Measurements from ENCODE around the gene SERPINA9. TPM values are rescaled to one million over a fixed set of nuclear protein-coding genes. Genes with fewer than 3 reads are reported as not detected.

Gene SERPINA9
- total RNA-seq, 1 experiment from 2014 or later: not detected

- POLR2A ChIA-PET: no interaction called here
- Histone ChIP-seq H3K36me3 (ENCODE audit: control insufficient read depth in 1 of 2, insufficient read depth in 2 of 2, low read length in 2 of 2) (no peaks in the 10 kb centered on the region), H4K20me1 (ENCODE audit: insufficient read depth) (no peaks in the 10 kb centered on the region), H3K4me2 (ENCODE audit: low read length) (no peak overlapping the region), H3K27ac (ENCODE audit: low read depth, low read length) (no peak overlapping the region), H3K9me2 (ENCODE audit: insufficient read depth) (no peaks in the 10 kb centered on the region), H2AFZ (ENCODE audit: low read depth, low read length, poor library complexity, severe bottlenecking) (no peak overlapping the region), H3K4me1 (ENCODE audit: control insufficient read depth in 1 of 2, insufficient read depth in 2 of 2, low read length in 2 of 2) (no peaks in the 10 kb centered on the region), H3K79me2 (ENCODE audit: insufficient read depth, low read length) (no peaks in the 10 kb centered on the region), H3K27me3 (ENCODE audit: insufficient read depth, low read length) (no peaks in the 10 kb centered on the region), H3K9me3 (ENCODE audit: control insufficient read depth in 1 of 2, insufficient read depth in 1 of 2, low read depth in 1 of 2, low read length in 2 of 2) (no peaks in the 10 kb centered on the region), H3K4me3 (replicated peaks in 1 of 2; ENCODE audit: low read depth in 1 of 2, low read length in 2 of 2) (no peak overlapping the region), H3K9ac (ENCODE audit: low read length) (no peak overlapping the region)
- CTCF ChIA-PET: no interaction called here
- DNase-seq (ENCODE audit: low read depth, low spot score) (no peak), ATAC-seq (no peak)
- BruUV-seq (replicated peaks): no TSS peak
- RAD21 ChIA-PET (ENCODE audit: low non-redundant PET in 1 of 2, low total read pairs in 2 of 2, uncharacterized antibody in 2 of 2, unreplicated experiment in 2 of 2): no interaction called here
- intact Hi-C loops (cut with micrococcal nuclease): no loop called here
- TF ChIP-seq, protein P1, sequence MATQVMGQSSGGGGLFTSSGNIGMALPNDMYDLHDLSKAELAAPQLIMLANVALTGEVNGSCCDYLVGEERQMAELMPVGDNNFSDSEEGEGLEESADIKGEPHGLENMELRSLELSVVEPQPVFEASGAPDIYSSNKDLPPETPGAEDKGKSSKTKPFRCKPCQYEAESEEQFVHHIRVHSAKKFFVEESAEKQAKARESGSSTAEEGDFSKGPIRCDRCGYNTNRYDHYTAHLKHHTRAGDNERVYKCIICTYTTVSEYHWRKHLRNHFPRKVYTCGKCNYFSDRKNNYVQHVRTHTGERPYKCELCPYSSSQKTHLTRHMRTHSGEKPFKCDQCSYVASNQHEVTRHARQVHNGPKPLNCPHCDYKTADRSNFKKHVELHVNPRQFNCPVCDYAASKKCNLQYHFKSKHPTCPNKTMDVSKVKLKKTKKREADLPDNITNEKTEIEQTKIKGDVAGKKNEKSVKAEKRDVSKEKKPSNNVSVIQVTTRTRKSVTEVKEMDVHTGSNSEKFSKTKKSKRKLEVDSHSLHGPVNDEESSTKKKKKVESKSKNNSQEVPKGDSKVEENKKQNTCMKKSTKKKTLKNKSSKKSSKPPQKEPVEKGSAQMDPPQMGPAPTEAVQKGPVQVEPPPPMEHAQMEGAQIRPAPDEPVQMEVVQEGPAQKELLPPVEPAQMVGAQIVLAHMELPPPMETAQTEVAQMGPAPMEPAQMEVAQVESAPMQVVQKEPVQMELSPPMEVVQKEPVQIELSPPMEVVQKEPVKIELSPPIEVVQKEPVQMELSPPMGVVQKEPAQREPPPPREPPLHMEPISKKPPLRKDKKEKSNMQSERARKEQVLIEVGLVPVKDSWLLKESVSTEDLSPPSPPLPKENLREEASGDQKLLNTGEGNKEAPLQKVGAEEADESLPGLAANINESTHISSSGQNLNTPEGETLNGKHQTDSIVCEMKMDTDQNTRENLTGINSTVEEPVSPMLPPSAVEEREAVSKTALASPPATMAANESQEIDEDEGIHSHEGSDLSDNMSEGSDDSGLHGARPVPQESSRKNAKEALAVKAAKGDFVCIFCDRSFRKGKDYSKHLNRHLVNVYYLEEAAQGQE (IDR thresholded peaks at IDR 0.05; ENCODE audit: low read depth): no peak
- TF ChIP-seq POLR2AphosphoS5 (IDR thresholded peaks at IDR 0.05; ENCODE audit: low read depth, low read length): no peak
- no peak for TF ChIP-seq YY1 (IDR thresholded peaks at IDR 0.05; ENCODE audit: extremely low read depth, insufficient replicate concordance, low read depth, low read length)
- TF ChIP-seq EZH2 (IDR thresholded peaks at IDR 0.05): no peak
- no peak for TF ChIP-seq TCF7L2 (IDR thresholded peaks at IDR 0.05; ENCODE audit: borderline replicate concordance, extremely low read depth, insufficient read depth, insufficient read length)
- no peak for TF ChIP-seq SP1 (IDR thresholded peaks at IDR 0.05; ENCODE audit: low read depth)
- TF ChIP-seq POLR2A (IDR thresholded peaks at IDR 0.05; ENCODE audit: borderline replicate concordance, extremely low read depth, insufficient read depth, insufficient read length): no peak
- TF ChIP-seq CEBPB (IDR thresholded peaks at IDR 0.05; ENCODE audit: low read depth): no peak
- TF ChIP-seq, protein P2, sequence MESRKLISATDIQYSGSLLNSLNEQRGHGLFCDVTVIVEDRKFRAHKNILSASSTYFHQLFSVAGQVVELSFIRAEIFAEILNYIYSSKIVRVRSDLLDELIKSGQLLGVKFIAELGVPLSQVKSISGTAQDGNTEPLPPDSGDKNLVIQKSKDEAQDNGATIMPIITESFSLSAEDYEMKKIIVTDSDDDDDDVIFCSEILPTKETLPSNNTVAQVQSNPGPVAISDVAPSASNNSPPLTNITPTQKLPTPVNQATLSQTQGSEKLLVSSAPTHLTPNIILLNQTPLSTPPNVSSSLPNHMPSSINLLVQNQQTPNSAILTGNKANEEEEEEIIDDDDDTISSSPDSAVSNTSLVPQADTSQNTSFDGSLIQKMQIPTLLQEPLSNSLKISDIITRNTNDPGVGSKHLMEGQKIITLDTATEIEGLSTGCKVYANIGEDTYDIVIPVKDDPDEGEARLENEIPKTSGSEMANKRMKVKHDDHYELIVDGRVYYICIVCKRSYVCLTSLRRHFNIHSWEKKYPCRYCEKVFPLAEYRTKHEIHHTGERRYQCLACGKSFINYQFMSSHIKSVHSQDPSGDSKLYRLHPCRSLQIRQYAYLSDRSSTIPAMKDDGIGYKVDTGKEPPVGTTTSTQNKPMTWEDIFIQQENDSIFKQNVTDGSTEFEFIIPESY (IDR thresholded peaks at IDR 0.05; ENCODE audit: extremely low read depth, insufficient replicate concordance, low read length): no peak
- no peak for TF ChIP-seq ZFX (IDR thresholded peaks at IDR 0.05)
- TF ChIP-seq EGR1 (IDR thresholded peaks at IDR 0.05; ENCODE audit: low read depth): no peak
- TF ChIP-seq SIN3A (IDR thresholded peaks at IDR 0.05; ENCODE audit: low read depth): no peak
- no peak for TF ChIP-seq FOSL1 (IDR thresholded peaks at IDR 0.05; ENCODE audit: low read depth)
- TF ChIP-seq JUND (IDR thresholded peaks at IDR 0.05): no peak
- TF ChIP-seq, protein P3, sequence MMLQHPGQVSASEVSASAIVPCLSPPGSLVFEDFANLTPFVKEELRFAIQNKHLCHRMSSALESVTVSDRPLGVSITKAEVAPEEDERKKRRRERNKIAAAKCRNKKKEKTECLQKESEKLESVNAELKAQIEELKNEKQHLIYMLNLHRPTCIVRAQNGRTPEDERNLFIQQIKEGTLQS (IDR thresholded peaks at IDR 0.05): no peak
- no peak for TF ChIP-seq CBX3 (IDR thresholded peaks at IDR 0.05; ENCODE audit: low read depth)
- TF ChIP-seq EZH2phosphoT487 (IDR thresholded peaks at IDR 0.05; ENCODE audit: borderline replicate concordance): no peak
- no peak for TF ChIP-seq SRF (IDR thresholded peaks at IDR 0.05; ENCODE audit: low read depth)
These were observed 47.3 kb upstream of the SERPINA9 start for GRCh38 chr14:94523265-94523664.
